Breast epithelium (tissue), 3 donors: Measurements from ENCODE around the gene NEUROD6.

Source experiments
- POLR2A ChIP-seq: fragments of 450-650 bp; IDR thresholded peaks from one replicate; pipeline ENCODE4 v1.6.1; 2016; ENCODE audit warnings: antibody characterized with exemption, mild to moderate bottlenecking, moderate library complexity
- POLR2AphosphoS5 ChIP-seq, 3 donors: sonication (generic); formaldehyde crosslinking; IDR thresholded peaks; one replicate each; pipeline ENCODE4 v1.6.1; 2017; ENCODE audit warnings: antibody characterized with exemption in 3 of 3
- TF ChIP-seq, protein P1 (sequence below), 3 donors: fragments of 450-650 bp; IDR thresholded peaks; one replicate each; pipeline ENCODE4 v1.5.1; 2016 to 2017; ENCODE audit warnings: antibody characterized with exemption in 3 of 3, mild to moderate bottlenecking in 3 of 3, moderate library complexity in 3 of 3

DNA sequence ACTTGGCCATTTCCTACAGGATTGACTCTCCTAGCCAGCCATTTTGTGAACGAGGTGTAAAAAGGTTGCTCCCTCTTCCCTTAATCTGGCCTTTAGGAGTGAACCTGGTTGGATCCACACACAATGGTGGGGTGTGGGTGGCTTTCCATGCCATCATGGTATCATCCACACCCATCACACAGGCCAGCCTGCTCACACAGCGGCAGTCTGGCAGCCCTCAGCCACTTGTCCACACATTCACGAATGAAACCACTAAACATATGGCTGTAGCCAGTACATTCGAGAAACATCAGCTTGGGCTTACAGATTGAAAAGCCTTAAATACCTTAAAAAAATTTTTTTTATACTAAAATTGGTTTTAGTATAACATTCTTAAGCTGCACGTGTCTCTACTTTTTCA lies 31.9 kb downstream of the NEUROD6 start:
- TF ChIP-seq, protein P1, sequence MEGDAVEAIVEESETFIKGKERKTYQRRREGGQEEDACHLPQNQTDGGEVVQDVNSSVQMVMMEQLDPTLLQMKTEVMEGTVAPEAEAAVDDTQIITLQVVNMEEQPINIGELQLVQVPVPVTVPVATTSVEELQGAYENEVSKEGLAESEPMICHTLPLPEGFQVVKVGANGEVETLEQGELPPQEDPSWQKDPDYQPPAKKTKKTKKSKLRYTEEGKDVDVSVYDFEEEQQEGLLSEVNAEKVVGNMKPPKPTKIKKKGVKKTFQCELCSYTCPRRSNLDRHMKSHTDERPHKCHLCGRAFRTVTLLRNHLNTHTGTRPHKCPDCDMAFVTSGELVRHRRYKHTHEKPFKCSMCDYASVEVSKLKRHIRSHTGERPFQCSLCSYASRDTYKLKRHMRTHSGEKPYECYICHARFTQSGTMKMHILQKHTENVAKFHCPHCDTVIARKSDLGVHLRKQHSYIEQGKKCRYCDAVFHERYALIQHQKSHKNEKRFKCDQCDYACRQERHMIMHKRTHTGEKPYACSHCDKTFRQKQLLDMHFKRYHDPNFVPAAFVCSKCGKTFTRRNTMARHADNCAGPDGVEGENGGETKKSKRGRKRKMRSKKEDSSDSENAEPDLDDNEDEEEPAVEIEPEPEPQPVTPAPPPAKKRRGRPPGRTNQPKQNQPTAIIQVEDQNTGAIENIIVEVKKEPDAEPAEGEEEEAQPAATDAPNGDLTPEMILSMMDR (IDR thresholded peaks at IDR 0.05): no peak
- TF ChIP-seq POLR2AphosphoS5 (IDR thresholded peaks at IDR 0.05) (no peak), POLR2A (no peak)
